Erythroblast (primary cell): Measurements from ENCODE around the gene SIL1.

Experiments used
- GATA1 ChIP-seq: IDR thresholded peaks from 2 replicates; pipeline ENCODE4 v1.6.1; 2011; ENCODE audit warnings: low read depth, mild to moderate bottlenecking, control low read depth, low read length, moderate library complexity
- POLR2A ChIP-seq: IDR thresholded peaks from 2 replicates; pipeline ENCODE4 v1.6.1; 2011; ENCODE audit warnings: mild to moderate bottlenecking, low read length

GRCh38 chr5:138901716-138902115, 296.5 kb downstream of the SIL1 start:
- TF ChIP-seq POLR2A = no peak
- no peak for TF ChIP-seq GATA1
